ENCODE data around the gene XPO6. TPM values are rescaled to one million over a fixed set of nuclear protein-coding genes. Genes with fewer than 3 reads are reported as not detected.

Gene XPO6
- total RNA-seq, 1 donor from 2014 or later = 155 TPM

DNA sequence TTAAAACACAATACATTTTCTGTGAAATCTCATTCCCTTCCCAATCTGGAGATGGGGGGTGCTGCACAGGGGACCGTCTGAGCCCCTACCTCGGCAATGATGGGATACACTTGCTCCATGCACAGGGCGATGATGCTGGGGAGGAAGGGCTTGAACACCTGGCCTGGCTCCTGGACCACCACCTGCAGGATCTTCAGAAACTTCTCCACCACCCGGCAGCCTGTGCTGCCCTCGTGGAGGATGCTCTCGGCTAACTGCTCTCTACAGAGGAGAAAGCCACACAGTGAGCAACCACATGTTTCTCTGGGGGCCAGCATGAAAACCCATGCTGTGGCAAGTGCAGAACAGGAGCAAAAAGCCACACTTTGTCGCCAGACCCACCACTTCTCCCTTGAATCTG is 105.8 kb downstream of the XPO6 start:
- H3K4me3 Mint-ChIP-seq (ENCODE audit: unreplicated experiment) = no peak overlapping the region
- H3K36me3 Mint-ChIP-seq (ENCODE audit: low read depth, unreplicated experiment) = peaks cover 32% of the 10 kb centered on the region
- no peak for DNase-seq (ENCODE audit: low spot score)
- H3K4me1 Mint-ChIP-seq (ENCODE audit: unreplicated experiment) = no peaks in the 10 kb centered on the region
- TF ChIP-seq, protein P1, sequence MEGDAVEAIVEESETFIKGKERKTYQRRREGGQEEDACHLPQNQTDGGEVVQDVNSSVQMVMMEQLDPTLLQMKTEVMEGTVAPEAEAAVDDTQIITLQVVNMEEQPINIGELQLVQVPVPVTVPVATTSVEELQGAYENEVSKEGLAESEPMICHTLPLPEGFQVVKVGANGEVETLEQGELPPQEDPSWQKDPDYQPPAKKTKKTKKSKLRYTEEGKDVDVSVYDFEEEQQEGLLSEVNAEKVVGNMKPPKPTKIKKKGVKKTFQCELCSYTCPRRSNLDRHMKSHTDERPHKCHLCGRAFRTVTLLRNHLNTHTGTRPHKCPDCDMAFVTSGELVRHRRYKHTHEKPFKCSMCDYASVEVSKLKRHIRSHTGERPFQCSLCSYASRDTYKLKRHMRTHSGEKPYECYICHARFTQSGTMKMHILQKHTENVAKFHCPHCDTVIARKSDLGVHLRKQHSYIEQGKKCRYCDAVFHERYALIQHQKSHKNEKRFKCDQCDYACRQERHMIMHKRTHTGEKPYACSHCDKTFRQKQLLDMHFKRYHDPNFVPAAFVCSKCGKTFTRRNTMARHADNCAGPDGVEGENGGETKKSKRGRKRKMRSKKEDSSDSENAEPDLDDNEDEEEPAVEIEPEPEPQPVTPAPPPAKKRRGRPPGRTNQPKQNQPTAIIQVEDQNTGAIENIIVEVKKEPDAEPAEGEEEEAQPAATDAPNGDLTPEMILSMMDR (IDR thresholded peaks at IDR 0.05; ENCODE audit: unreplicated experiment) = no peak
- no peaks in the 10 kb centered on the region for H3K27me3 Mint-ChIP-seq (ENCODE audit: unreplicated experiment)
- H3K27ac Mint-ChIP-seq (ENCODE audit: unreplicated experiment) = no peak overlapping the region
- H3K9me3 Mint-ChIP-seq (ENCODE audit: unreplicated experiment) = no peaks in the 10 kb centered on the region

GRCh38 chr16:28105297-28105696 is 106.5 kb downstream of the XPO6 start:
- Mint-ChIP-seq H3K36me3 (ENCODE audit: low read depth, unreplicated experiment) (peaks cover 37% of the 10 kb centered on the region), H3K27ac (ENCODE audit: unreplicated experiment) (no peak overlapping the region)

DNA sequence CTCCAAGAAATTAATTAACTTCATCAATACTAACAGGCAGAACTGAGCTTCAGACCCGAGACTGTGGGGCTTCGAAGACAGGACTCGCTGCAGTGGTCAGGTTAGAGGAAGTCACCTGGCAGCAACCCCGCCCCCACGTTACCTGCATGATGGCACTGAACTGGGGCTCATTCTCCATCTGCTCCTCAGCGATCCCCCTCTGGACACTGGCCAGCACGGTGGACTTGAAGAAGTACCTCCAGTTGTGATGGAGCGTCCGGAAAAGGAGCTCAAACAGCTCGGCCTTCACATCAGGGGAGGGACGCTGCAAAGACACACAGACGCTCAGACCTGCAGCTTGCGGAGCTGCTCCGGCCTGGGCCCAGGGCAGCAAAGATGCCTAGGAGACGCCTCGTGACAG is 107.4 kb downstream of the XPO6 start:
- Mint-ChIP-seq H3K4me1 (ENCODE audit: unreplicated experiment) (peaks cover 5% of the 10 kb centered on the region), H3K36me3 (ENCODE audit: low read depth, unreplicated experiment) (peaks cover 39% of the 10 kb centered on the region), H3K27ac (ENCODE audit: unreplicated experiment) (no peak overlapping the region), H3K4me3 (ENCODE audit: unreplicated experiment) (no peak overlapping the region), H3K9me3 (ENCODE audit: unreplicated experiment) (no peaks in the 10 kb centered on the region), H3K27me3 (ENCODE audit: unreplicated experiment) (peaks cover 5% of the 10 kb centered on the region)
- no peak for DNase-seq (ENCODE audit: low spot score)
- TF ChIP-seq, protein P1 (IDR thresholded peaks at IDR 0.05; ENCODE audit: unreplicated experiment) = no peak

More at GRCh38 chr16:28105297-28105696, 106.5 kb downstream of the XPO6 start:
- Mint-ChIP-seq H3K4me3 (ENCODE audit: unreplicated experiment) (no peak overlapping the region), H3K27me3 (ENCODE audit: unreplicated experiment) (peaks cover 2% of the 10 kb centered on the region), H3K4me1 (ENCODE audit: unreplicated experiment) (peaks cover 2% of the 10 kb centered on the region), H3K9me3 (ENCODE audit: unreplicated experiment) (no peaks in the 10 kb centered on the region)
- TF ChIP-seq, protein P1 (IDR thresholded peaks at IDR 0.05; ENCODE audit: unreplicated experiment) = no peak
- no peak for DNase-seq (ENCODE audit: low spot score)

DNA sequence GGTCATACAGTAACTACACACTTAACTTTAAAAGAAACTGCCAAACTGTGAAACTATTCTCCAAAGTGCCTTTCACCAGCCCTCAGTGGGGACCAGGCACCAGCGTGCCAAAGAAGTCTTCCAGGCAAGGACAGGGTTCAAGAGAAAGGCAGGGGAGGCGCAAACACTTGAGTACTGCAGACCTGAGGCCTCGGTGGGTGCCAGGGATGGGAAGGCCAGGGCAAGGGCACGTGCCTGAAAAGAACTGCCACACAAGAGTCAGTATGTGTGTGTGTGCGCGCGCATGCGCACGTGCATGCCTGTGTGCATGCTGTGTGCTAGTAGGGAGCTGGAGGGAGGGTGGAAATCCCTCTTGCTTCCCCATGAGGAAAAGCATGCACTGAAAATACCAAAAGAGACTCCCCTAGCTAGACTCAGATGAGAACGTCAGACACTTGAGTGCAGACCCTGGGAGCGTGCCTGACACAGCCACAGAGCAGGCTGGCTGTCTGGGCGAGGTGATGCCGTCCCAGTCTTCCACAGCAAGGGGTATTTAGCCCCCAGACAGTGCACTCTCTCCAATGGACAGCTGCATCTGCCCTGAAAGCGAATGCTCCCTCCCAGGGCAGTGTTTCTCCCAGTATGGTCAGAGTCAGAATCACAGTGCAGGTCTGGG is 108.1 kb downstream of the XPO6 start:
- no peak for DNase-seq (ENCODE audit: low spot score)
- Mint-ChIP-seq H3K36me3 (ENCODE audit: low read depth, unreplicated experiment) (peaks cover 47% of the 10 kb centered on the region), H3K27ac (ENCODE audit: unreplicated experiment) (no peak overlapping the region), H3K27me3 (ENCODE audit: unreplicated experiment) (peaks cover 7% of the 10 kb centered on the region), H3K4me1 (ENCODE audit: unreplicated experiment) (peaks cover 5% of the 10 kb centered on the region), H3K4me3 (ENCODE audit: unreplicated experiment) (peak overlapping the region; percentile 48), H3K9me3 (ENCODE audit: unreplicated experiment) (no peaks in the 10 kb centered on the region)
- TF ChIP-seq, protein P1 (IDR thresholded peaks at IDR 0.05; ENCODE audit: unreplicated experiment) = no peak

GRCh38 chr16:28101533-28101890 is 110.3 kb downstream of the XPO6 start:
- DNase-seq (ENCODE audit: low spot score) = no peak
- no peak overlapping the region for H3K27ac Mint-ChIP-seq (ENCODE audit: unreplicated experiment)
- no peak overlapping the region for H3K4me3 Mint-ChIP-seq (ENCODE audit: unreplicated experiment)
- no peaks in the 10 kb centered on the region for H3K9me3 Mint-ChIP-seq (ENCODE audit: unreplicated experiment)
- H3K36me3 Mint-ChIP-seq (ENCODE audit: low read depth, unreplicated experiment) = peaks cover 55% of the 10 kb centered on the region
- TF ChIP-seq, protein P1 (IDR thresholded peaks at IDR 0.05; ENCODE audit: unreplicated experiment) = no peak
- peaks cover 5% of the 10 kb centered on the region for H3K4me1 Mint-ChIP-seq (ENCODE audit: unreplicated experiment)
- peaks cover 13% of the 10 kb centered on the region for H3K27me3 Mint-ChIP-seq (ENCODE audit: unreplicated experiment)
